Ishikawa (cell line): ENCODE measurements around the gene ETFRF1.

ENCODE experiments used
- CEBPB ChIP-seq: IDR thresholded peaks from 2 replicates; pipeline ENCODE4 v1.6.1; 2012
- CREB1 ChIP-seq: IDR thresholded peaks from 2 replicates; pipeline ENCODE4 v1.6.1; 2012; ENCODE audit warnings: low read depth
- EGR1 ChIP-seq: IDR thresholded peaks from 2 replicates; pipeline ENCODE4 v1.6.1; 2012
- EP300 ChIP-seq: IDR thresholded peaks from 2 replicates; pipeline ENCODE4 v1.6.1; 2012; ENCODE audit warnings: borderline replicate concordance
- FOXM1 ChIP-seq: IDR thresholded peaks from 2 replicates; pipeline ENCODE4 v1.6.1; 2012; ENCODE audit warnings: low read depth, borderline replicate concordance
- MAX ChIP-seq: IDR thresholded peaks from 2 replicates; pipeline ENCODE4 v1.6.1; 2012
- NFIC ChIP-seq: IDR thresholded peaks from 2 replicates; pipeline ENCODE4 v1.6.1; 2012
- RAD21 ChIP-seq: IDR thresholded peaks from 2 replicates; pipeline ENCODE4 v1.6.1; 2012; ENCODE audit warnings: low read depth
- REST ChIP-seq: IDR thresholded peaks from 2 replicates; pipeline ENCODE4 v1.6.1; 2012; ENCODE audit warnings: low read depth, mild to moderate bottlenecking
- TAF1 ChIP-seq: IDR thresholded peaks from 2 replicates; pipeline ENCODE4 v1.6.1; 2012; ENCODE audit warnings: low read depth, mild to moderate bottlenecking
- TCF12 ChIP-seq: IDR thresholded peaks from 2 replicates; pipeline ENCODE4 v1.6.1; 2012; ENCODE audit warnings: low read depth
- TEAD4 ChIP-seq: IDR thresholded peaks from 2 replicates; pipeline ENCODE4 v1.6.1; 2012
- USF1 ChIP-seq: IDR thresholded peaks from 2 replicates; pipeline ENCODE4 v1.6.1; 2012
- YY1 ChIP-seq: IDR thresholded peaks from 2 replicates; pipeline ENCODE4 v1.6.1; 2012; ENCODE audit warnings: low read depth
- ZBTB7A ChIP-seq: IDR thresholded peaks from 2 replicates; pipeline ENCODE4 v1.6.1; 2012; ENCODE audit warnings: low read depth

ETFRF1 gene

GRCh38 chr12:25156061-25156460 lies 39.0 kb upstream of the ETFRF1 start:
- no peak for TF ChIP-seq MAX
- TF ChIP-seq EGR1: no peak
- no peak for TF ChIP-seq NFIC
- no peak for TF ChIP-seq CREB1
- TF ChIP-seq RAD21: no peak
- TF ChIP-seq FOXM1: no peak
- no peak for TF ChIP-seq EP300
- TF ChIP-seq ZBTB7A: no peak
- no peak for TF ChIP-seq USF1
- TF ChIP-seq CEBPB: no peak
- no peak for TF ChIP-seq YY1
- no peak for TF ChIP-seq TCF12
- TF ChIP-seq REST: no peak
- TF ChIP-seq TAF1: no peak
- TF ChIP-seq TEAD4: no peak

GRCh38 chr12:25162866-25163265 lies 32.2 kb upstream of the ETFRF1 start:
- no peak for TF ChIP-seq TAF1
- TF ChIP-seq CREB1: no peak
- no peak for TF ChIP-seq TEAD4
- TF ChIP-seq CEBPB: no peak; the same call in 1 of the 2 replicates
- TF ChIP-seq ZBTB7A: no peak
- no peak for TF ChIP-seq REST
- TF ChIP-seq YY1: no peak

- no peak for TF ChIP-seq MAX
- no peak for TF ChIP-seq CREB1
- no peak for TF ChIP-seq NFIC
- TF ChIP-seq ZBTB7A: no peak
- no peak for TF ChIP-seq CEBPB
- no peak for TF ChIP-seq YY1
- no peak for TF ChIP-seq USF1
- TF ChIP-seq TAF1: no peak
- no peak for TF ChIP-seq RAD21
- TF ChIP-seq REST: no peak
- no peak for TF ChIP-seq TEAD4
- TF ChIP-seq TCF12: no peak
- no peak for TF ChIP-seq EGR1
- TF ChIP-seq FOXM1: no peak
- TF ChIP-seq EP300: no peak
These were observed 12.3 kb upstream of the ETFRF1 start for GRCh38 chr12:25182765-25183164.

GRCh38 chr12:25184132-25184531 lies 10.9 kb upstream of the ETFRF1 start:
- TF ChIP-seq USF1 (no peak), ZBTB7A (no peak), NFIC (no peak), TEAD4 (no peak), EP300 (no peak), CEBPB (no peak), YY1 (no peak), REST (no peak), TAF1 (no peak), FOXM1 (no peak), CREB1 (no peak), RAD21 (no peak), MAX (no peak)
